ENCODE measurements around the gene GLTPD2.

GLTPD2 gene

GRCh38 chr17:4771519-4772234 is 17.1 kb upstream of the GLTPD2 start, which contains the start of gene TM4SF5:
TSS of gene TM4SF5 (plus strand) at chr17:4771886. CDS start at chr17:4771923, 37 bp downstream.
- no peak for FAIRE-seq
- DNase-seq (ENCODE audit: low spot score) = peak; percentile 11

DNA sequence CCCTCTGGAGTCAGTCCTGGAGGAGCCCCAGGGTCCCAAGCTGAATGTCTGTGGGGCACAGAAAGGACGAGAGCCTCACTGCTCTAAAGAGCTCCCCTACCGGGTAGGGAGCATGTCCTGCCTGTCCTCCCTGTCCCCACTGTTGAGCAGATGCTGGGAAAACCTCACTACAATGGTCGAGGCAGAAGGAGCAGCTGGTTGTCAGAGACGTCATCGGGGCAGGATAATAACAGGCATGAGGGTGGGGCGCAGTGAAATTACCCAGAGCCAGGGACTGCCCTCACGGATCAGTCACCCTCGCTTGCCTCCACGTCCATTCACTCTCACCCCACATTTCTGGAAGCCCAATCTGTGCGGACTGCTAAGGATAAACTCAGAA is 16.5 kb upstream of the GLTPD2 start:
- DNase-seq (ENCODE audit: low spot score) (no peak), FAIRE-seq (no peak)

DNA sequence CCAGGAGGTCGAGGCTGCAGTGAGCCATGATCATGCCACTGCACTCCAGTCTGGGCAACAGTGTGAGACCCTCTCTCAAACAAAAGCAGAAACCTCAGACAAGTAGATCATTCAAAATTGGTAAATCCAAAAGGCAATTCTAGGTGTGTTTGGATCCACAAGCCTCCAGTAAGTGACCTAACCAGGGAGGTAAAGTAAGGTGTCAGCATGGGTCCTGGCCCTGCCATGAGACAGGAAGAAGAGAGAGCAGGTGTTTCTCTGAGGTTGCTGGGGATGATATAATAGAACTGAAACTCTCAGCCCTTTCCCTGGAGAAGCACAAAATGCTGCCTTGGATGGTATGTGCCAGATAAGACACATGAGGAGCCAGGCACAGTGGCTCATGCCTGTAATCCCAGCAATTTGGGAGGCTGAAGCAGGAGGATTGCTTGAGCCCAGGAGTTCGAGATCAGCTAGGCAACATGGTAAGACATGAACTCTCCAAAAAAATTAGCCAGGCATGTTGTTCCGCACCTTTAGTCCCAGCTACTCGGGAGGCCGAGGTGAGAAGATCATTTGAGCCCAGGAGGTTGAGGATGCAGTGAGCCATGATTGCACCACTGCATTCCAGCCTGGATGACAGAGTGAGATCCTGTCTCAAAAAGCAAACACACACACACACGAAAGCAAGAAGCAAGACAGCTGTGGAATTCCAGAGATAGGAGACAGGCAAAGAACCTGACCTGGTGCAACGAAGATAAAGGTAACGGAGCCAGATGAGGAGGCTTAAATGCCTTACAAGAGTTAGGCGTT is 10.6 kb upstream of the GLTPD2 start:
- DNase-seq (ENCODE audit: low spot score) (no peak), FAIRE-seq (no peak)

DNA sequence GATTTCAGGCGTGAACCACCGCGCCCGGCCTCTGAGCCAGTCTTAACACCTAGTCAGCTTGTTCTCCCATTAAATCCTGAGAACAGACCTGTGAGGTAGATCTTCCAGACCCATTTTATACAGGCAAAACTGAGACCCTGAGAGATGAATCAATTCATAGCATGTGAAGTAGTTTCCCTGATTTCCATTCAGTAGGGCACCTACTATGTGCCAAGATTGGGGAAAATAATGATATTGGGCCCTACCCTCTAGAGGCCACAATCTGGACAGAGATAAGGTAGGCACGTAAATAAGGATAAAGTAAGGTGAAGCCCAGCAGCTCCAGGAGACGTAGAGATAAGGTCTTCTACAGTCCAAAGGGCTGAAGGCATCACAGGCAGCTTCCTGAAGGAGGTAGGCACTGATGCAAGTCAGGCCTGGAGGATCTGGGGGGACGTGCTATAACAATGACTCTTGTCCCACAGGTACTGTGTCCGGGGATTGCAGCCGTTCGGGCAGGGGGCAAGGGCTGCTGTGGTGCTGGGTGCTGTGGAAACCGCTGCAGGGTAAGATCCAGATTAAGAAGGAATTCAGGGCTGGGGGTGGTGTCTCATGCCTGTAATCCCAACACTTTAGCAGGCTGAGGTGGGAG is 8.3 kb upstream of the GLTPD2 start:
- DNase-seq (ENCODE audit: low spot score) (no peak), FAIRE-seq (no peak)

- DNase-seq (ENCODE audit: low spot score) (no peak), FAIRE-seq (no peak)
Measured at GRCh38 chr17:4782652-4783051, 6.1 kb upstream of the GLTPD2 start.

DNA sequence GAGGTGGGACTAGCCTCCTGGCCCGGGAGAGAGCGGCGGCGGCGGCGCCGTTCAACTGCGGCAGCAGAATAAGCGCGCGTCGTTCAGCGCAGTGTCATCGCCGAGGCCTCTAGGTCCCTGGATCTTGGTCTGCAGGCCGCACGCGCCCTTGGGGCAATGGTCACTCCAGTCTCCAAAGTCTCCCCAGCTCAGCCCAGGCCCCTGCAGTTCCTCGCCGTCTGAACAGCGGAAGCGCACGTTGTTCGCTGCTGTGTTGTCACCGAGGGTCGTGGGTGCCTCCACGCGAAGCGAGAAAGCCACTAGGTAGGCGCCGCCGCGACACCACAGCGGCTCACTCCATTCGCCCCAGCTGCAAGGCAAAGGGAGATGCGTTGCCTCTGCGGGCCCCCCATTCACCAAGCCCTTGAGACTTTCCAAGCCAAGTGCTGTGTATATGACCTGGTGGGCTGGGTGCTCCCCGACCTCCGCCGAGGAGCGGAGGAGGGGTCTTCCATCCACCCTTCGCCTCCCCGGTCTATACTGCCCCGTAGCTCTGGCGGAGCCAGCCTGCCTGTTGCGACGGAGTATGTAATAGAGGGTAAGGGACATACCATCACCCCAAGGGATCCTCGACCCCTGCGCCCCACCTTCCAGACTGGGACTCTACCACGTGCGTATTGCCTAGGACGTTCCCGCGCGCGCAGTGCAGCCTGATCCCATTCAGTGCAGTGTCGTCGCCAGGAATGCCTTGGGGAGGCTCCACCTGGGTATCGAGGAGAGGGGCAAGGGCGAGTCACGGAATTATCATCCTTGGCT is 3.3 kb upstream of the GLTPD2 start:
- FAIRE-seq (no peak), DNase-seq (ENCODE audit: low spot score) (no peak)

GRCh38 chr17:4786106-4786511 is 2.7 kb upstream of the GLTPD2 start, which contains the start of gene VMO1:
TSS of gene VMO1 (minus strand) at chr17:4786364. CDS start at chr17:4786352, 12 bp downstream.
- DNase-seq (ENCODE audit: low spot score) = no peak
- no peak for FAIRE-seq

- DNase-seq (ENCODE audit: low spot score) (no peak), FAIRE-seq (no peak)
Measured at GRCh38 chr17:4786516-4786915, 2.2 kb upstream of the GLTPD2 start.

DNA sequence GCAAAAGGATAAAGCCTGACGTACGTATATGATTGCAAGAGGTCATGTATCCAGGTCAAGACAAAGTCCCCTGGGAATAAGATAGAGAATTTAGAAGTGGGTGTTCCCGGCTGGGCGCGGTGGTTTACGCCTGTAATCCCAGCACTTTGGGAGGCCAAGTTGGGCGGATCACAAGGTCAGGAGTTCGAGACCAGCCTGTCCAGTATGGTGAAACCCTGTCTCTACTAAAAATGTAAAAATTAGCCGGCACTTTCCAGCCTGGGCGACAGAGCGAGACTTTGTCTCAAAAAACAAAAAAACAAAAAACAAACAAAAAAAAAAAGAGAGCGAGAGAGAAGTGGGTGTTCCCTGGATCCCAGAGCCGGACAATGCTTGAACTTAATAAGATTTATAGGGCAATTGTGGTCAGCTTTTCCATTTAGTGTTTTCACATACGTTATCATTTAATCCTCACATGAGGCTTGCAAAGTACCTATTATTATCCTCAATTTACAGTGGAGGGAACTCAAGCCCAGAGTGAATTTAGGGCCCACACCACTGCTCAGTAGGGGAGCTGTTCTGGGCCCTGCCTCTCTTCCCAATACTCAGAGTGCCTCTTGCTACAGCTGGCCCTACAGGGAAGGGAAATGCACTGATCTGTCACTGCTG is 481 bp upstream of the GLTPD2 start:
- FAIRE-seq = no peak

DNA sequence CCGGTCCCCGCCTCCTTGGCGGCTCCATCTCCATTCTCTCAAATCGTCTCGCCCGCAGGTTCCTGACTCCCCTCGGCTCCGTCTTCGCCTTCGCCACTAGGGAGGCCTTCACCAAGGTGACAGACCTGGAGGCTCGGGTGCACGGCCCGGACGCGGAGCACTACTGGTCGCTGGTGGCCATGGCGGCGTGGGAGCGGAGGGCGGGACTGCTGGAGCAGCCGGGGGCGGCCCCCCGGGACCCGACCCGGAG is 862 bp downstream of the GLTPD2 start:
- DNase-seq (ENCODE audit: low spot score) (no peak), FAIRE-seq (no peak)

More for the DNA sequence above, 481 bp upstream of the GLTPD2 start:
- no peak for DNase-seq (ENCODE audit: low spot score)

GRCh38 chr17:4789951-4790704 is 1.4 kb downstream of the GLTPD2 start:
- DNase-seq (ENCODE audit: low spot score) (peak; percentile 55), FAIRE-seq (no peak)

DNA sequence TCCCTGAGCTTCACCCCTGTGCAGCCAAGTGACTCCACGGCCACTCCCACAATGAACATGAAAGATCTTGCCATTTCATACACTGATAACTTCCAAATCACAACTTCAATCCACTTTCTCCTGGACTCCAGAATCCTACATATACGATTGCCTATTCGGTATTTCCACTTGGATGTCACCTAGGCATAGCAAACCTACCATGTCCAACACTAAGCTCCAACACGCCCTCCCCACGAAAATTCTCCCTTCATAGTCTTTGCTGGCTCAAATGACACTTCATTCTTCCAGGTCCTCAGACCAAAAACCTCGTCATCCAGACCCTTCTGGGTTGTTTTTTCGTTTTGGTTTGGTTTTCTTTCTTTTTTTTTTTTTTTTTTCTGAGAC is 1.9 kb downstream of the GLTPD2 start:
- no peak for FAIRE-seq

DNA sequence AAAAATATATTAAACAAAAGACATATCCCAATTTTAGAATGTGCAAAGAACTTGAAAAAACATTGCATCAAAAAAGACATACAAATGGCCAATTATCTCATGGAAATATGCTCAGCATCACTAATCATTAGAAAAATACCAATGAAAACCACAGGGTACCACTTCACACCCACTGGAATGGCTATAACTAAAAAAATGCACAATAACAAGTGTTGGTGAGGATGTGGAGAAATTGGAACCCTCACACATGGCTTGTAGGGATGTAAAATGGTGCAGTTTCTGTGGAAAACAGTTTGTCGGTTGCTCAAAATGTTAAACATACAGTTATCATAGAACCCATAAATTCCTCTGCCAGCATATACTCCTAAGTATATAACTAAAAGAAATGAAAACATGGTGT is 6.4 kb downstream of the GLTPD2 start:
- DNase-seq (ENCODE audit: low spot score) = no peak
- FAIRE-seq = no peak

More for the DNA sequence above, 1.9 kb downstream of the GLTPD2 start:
- no peak for DNase-seq (ENCODE audit: low spot score)

DNA sequence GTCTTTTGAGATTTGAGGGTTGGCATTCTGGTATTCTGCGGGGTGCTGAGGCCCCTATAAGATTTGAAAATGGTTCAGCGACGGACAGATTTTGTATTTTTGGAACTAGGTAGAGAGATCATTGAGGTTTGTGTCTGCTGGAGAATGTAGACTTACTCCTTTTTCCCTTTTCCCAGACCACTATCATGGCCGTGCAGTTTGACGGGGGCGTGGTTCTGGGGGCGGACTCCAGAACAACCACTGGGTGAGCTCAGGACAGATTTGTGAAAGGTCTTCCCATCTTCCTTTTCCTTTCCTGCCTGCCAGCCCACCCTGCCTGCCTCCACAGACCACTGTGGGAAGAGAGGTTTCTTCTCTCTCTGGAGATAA is 7.8 kb downstream of the GLTPD2 start:
- DNase-seq (ENCODE audit: low spot score) (peak; percentile 10), FAIRE-seq (no peak)

- no peak for FAIRE-seq
- DNase-seq (ENCODE audit: low spot score) = peak; percentile 17
Measured at GRCh38 chr17:4800462-4801196, 11.9 kb downstream of the GLTPD2 start.

- no peak for DNase-seq (ENCODE audit: low spot score)
- FAIRE-seq = no peak
Measured at GRCh38 chr17:4802228-4802627, 13.5 kb downstream of the GLTPD2 start, which contains the start of gene C17orf114. TSS of gene C17orf114 (minus strand) at chr17:4802328.

GRCh38 chr17:4806456-4806776 is 17.7 kb downstream of the GLTPD2 start:
- DNase-seq (ENCODE audit: low spot score) (no peak), FAIRE-seq (no peak)

DNA sequence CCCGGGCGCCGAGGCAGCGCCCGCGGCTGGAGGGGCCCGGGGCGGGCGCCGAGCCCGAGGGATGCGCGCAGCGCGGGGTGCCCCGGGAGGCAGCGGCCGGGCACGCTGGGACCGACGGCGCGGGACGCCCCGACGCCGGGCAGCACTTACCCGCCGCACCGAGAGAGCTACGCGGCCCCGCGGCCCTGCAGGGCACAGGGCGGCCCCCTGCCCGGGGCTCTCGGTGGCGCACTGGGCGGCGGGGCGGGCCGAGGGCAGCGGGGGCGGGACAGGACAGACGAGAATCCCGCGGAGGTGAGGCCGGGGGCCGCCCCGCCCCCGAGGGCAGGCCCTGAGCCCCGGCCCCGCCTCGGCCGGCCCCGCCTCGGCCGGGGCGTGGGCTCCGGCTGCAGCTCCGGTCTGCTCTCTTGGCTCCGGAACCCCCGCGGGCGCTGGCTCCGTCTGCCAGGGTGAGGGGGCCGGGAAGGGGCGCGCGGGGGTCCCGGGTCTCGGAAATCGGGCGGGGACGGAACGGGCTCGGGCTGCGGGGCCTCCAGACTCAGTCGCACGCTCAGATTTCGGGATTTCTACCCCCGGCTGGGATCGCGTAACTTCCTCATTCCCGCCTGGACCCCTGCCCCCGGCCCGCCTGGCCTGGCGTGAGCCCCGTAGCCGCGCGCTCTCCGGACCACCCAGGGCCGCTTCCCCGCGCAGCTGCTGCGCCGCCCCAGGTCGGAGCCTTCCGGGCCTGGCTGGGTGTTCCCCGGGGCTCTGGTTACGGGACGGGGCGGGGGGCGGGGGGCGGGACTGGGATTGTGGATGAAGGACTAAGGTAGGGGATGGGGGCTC is 18.2 kb downstream of the GLTPD2 start, which contains the start of gene PLD2:
PLD2 (plus strand) TSS at position 376 of the 828 bp plus-strand sequence. CDS start 621 bp downstream, outside the sequence.
- FAIRE-seq = no peak

More for the DNA sequence above, 18.2 kb downstream of the GLTPD2 start, which contains the start of gene PLD2:
- DNase-seq (ENCODE audit: low spot score) = peak; percentile 46
